Neural cell (in vitro differentiated cells): ENCODE data around the gene CNOT6.

ENCODE experiments used
- CTCF ChIP-seq: fragments of 450-650 bp; IDR thresholded peaks from 2 replicates; pipeline ENCODE4 v1.5.1; 2014; ENCODE audit warnings: antibody characterized with exemption, mild to moderate bottlenecking, moderate library complexity; ENCODE audit not compliant: poor library complexity, severe bottlenecking
- EP300 ChIP-seq: fragments of 450-650 bp; conservative IDR thresholded peaks from 2 replicates; pipeline ENCODE4 v1.6.1; 2014; ENCODE audit warnings: antibody characterized with exemption, mild to moderate bottlenecking, moderate library complexity; ENCODE audit not compliant: poor library complexity, severe bottlenecking
- EZH2 ChIP-seq: fragments of 200-600, 300-800 bp; shearing (Covaris generic), sonication (generic); IDR thresholded peaks from 2 replicates; pipeline ENCODE4 v1.6.1; 2014; ENCODE audit warnings: antibody characterized with exemption, low read length, borderline replicate concordance, mild to moderate bottlenecking; ENCODE audit not compliant: insufficient read depth, poor library complexity, severe bottlenecking
- MXI1 ChIP-seq: fragments of 450-650 bp; conservative IDR thresholded peaks from 2 replicates; pipeline ENCODE4 v1.6.1; 2014; ENCODE audit warnings: antibody characterized with exemption, mild to moderate bottlenecking; ENCODE audit not compliant: poor library complexity, severe bottlenecking
- POLR2AphosphoS5 ChIP-seq: IDR thresholded peaks from 2 replicates; pipeline ENCODE4 v1.6.1; 2012
- SMC3 ChIP-seq: fragments of 450-650 bp; conservative IDR thresholded peaks from 2 replicates; pipeline ENCODE4 v1.6.1; 2014; ENCODE audit warnings: antibody characterized with exemption, mild to moderate bottlenecking, moderate library complexity; ENCODE audit not compliant: poor library complexity

GRCh38 chr5:180494510-180495181 lies 467 bp downstream of the CNOT6 start:
- TF ChIP-seq CTCF (peak; percentile 37), MXI1 (peak; percentile 58), EP300 (peak; percentile 9), EZH2 (no peak), POLR2AphosphoS5 (no peak), SMC3 (no peak)
